A549 (cell line): ENCODE measurements around the gene RBM26. TPM values are rescaled to one million over a fixed set of nuclear protein-coding genes. Genes with fewer than 3 reads are reported as not detected.

Experiments
- ATAC-seq, 2 experiments: fragments of 200-7000 bp in 1 of 2; fragments of >200 bp in 1 of 2; cut with Nextera tagmentation in 1 of 2; cut with Tn5 transposase in 1 of 2; 3 replicates each; pipeline versions ENCODE4 v1.8.0 to v1.9.1; 2018 to 2020; ENCODE audit warnings: mild to moderate bottlenecking in 1 of 2, moderate library complexity in 1 of 2
- CTCF ChIA-PET: fragments of 300-600 bp; sonication (Branson Sonifier 250); formaldehyde crosslinking; extraction: SDS; loops from one replicate; lab custom pipeline; 2021; ENCODE audit warnings: antibody characterized with exemption, inconsistent platforms; lab: Yijun Ruan, JAX
- POLR2A ChIA-PET: fragments of 350-600 bp; formaldehyde crosslinking; extraction: SDS; loops from one replicate; lab custom pipeline; 2021; ENCODE audit warnings: antibody characterized with exemption, inconsistent platforms; lab: Yijun Ruan, JAX
- DNase-seq, 2 experiments: peaks; one replicate each; pipeline versions ENCODE4 v3.0.0 to v3.0.0-alpha.2; 2011 to 2016; ENCODE audit warnings: low read depth in 1 of 2, low spot score in 1 of 2
- FAIRE-seq: peaks from 2 replicates; lab custom pipeline; 2011; peaks lifted over from hg19 to GRCh38; lab: Jason Lieb, UNC
- H3K27ac ChIP-seq, 2 experiments: fragments of >200 bp; sonication (Bioruptor Twin); formaldehyde crosslinking; 3 replicates each; pipeline ENCODE4 v1.5.1; 2016 to 2017
- H3K4me1 ChIP-seq: fragments of >200 bp; sonication (Bioruptor Twin); formaldehyde crosslinking; 3 replicates; pipeline ENCODE4 v1.6.1; 2016
- H3K4me2 ChIP-seq: fragments of >200 bp; sonication (Bioruptor Twin); formaldehyde crosslinking; 3 replicates; pipeline ENCODE4 v1.6.1; 2016
- H3K4me3 ChIP-seq: fragments of >200 bp; sonication (Bioruptor Twin); formaldehyde crosslinking; 3 replicates; pipeline ENCODE4 v1.5.1; 2016
- H3K9me3 ChIP-seq: fragments of >200 bp; sonication (Bioruptor Twin); formaldehyde crosslinking; 3 replicates; pipeline ENCODE4 v1.6.1; 2016
- CBX2 ChIP-seq: fragments of 200-600 bp; sonication (generic); IDR thresholded peaks from 2 replicates; pipeline ENCODE4 v1.6.1; 2016; ENCODE audit warnings: low read depth, mild to moderate bottlenecking, borderline replicate concordance
- CBX8 ChIP-seq: fragments of 200-600 bp; sonication (generic); IDR thresholded peaks from 2 replicates; pipeline ENCODE4 v1.6.1; 2016
- CHD4 ChIP-seq: fragments of 200-600 bp; sonication (generic); IDR thresholded peaks from 2 replicates; pipeline ENCODE4 v1.6.1; 2016; ENCODE audit warnings: antibody characterized with exemption, mild to moderate bottlenecking, borderline replicate concordance
- E2F6 ChIP-seq: IDR thresholded peaks from 2 replicates; pipeline ENCODE4 v1.6.1; 2012; ENCODE audit warnings: low read depth, borderline replicate concordance
- EHF ChIP-seq: fragments of 250-450 bp; sonication (Bioruptor Pico); IDR thresholded peaks from 2 replicates; pipeline ENCODE4 v1.5.0; 2020; ENCODE audit warnings: mild to moderate bottlenecking
- ELK1 ChIP-seq: fragments of 150-350 bp; IDR thresholded peaks from 2 replicates; pipeline ENCODE4 v1.6.1; 2014; ENCODE audit warnings: low read depth, mild to moderate bottlenecking, low read length
- EP300 ChIP-seq, 2 experiments: fragments of >200 bp; sonication (Bioruptor Twin); formaldehyde crosslinking; IDR thresholded peaks; 2 replicates in 1 of 2; 3 replicates in 1 of 2; pipeline ENCODE4 v1.6.1; 2016 to 2017
- FOXS1 ChIP-seq: fragments of 250-450 bp; sonication (Bioruptor Pico); IDR thresholded peaks from 2 replicates; pipeline ENCODE4 v1.5.0; 2020; ENCODE audit warnings: mild to moderate bottlenecking, moderate library complexity
- GATA3 ChIP-seq: IDR thresholded peaks from 2 replicates; pipeline ENCODE4 v1.6.1; 2012; ENCODE audit warnings: borderline replicate concordance
- HDAC2 ChIP-seq: fragments of 200-600 bp; sonication (generic); IDR thresholded peaks from 2 replicates; pipeline ENCODE4 v1.6.1; 2016
- HEYL ChIP-seq: fragments of 250-450 bp; sonication (Bioruptor Pico); IDR thresholded peaks from 2 replicates; pipeline ENCODE4 v1.8.0; 2021; ENCODE audit warnings: mild to moderate bottlenecking, moderate library complexity
- HMGXB4 ChIP-seq: fragments of 250-450 bp; sonication (Bioruptor Pico); IDR thresholded peaks from 2 replicates; pipeline ENCODE4 v1.5.0; 2021; ENCODE audit warnings: mild to moderate bottlenecking, moderate library complexity, borderline replicate concordance
- HOXB5 ChIP-seq: fragments of 250-450 bp; sonication (Bioruptor Pico); IDR thresholded peaks from 2 replicates; pipeline ENCODE4 v1.5.0; 2020; ENCODE audit warnings: mild to moderate bottlenecking, moderate library complexity
- JUNB ChIP-seq: fragments of >200 bp; sonication (Bioruptor Twin); formaldehyde crosslinking; IDR thresholded peaks from 2 replicates; pipeline ENCODE4 v1.6.1; 2016
- MAX ChIP-seq: IDR thresholded peaks from 2 replicates; pipeline ENCODE4 v1.6.1; 2012
- MYC ChIP-seq: IDR thresholded peaks from 2 replicates; pipeline ENCODE4 v1.6.1; 2012; ENCODE audit warnings: mild to moderate bottlenecking, inconsistent platforms, low read length, improper control_type of control experiment, borderline replicate concordance
- PBX3 ChIP-seq: IDR thresholded peaks from 2 replicates; pipeline ENCODE4 v1.6.1; 2012
- PHF8 ChIP-seq: fragments of 200-600 bp; sonication (generic); IDR thresholded peaks from 2 replicates; pipeline ENCODE4 v1.6.1; 2016; ENCODE audit warnings: low read depth, mild to moderate bottlenecking, antibody characterized with exemption, moderate library complexity, borderline replicate concordance
- POLR2A ChIP-seq: IDR thresholded peaks from 2 replicates; pipeline ENCODE4 v1.6.1; 2012; ENCODE audit warnings: mild to moderate bottlenecking, low read length
- POLR2AphosphoS2 ChIP-seq: conservative IDR thresholded peaks from 2 replicates; pipeline ENCODE4 v1.6.1; 2012; ENCODE audit warnings: low read length, improper control_type of control experiment, inconsistent platforms
- RNF2 ChIP-seq: fragments of 200-600 bp; sonication (generic); IDR thresholded peaks from 2 replicates; pipeline ENCODE4 v1.6.1; 2016; ENCODE audit warnings: low read depth, mild to moderate bottlenecking, antibody characterized with exemption, moderate library complexity, borderline replicate concordance
- SREBF2 ChIP-seq: fragments of 450-650 bp; IDR thresholded peaks from 2 replicates; pipeline ENCODE4 v1.6.1; 2014; ENCODE audit warnings: mild to moderate bottlenecking, moderate library complexity
- USF2 ChIP-seq: fragments of 450-650 bp; IDR thresholded peaks from 2 replicates; pipeline ENCODE4 v1.6.1; 2014; ENCODE audit warnings: antibody characterized with exemption
- ZC3H11A ChIP-seq: fragments of 450-650 bp; IDR thresholded peaks from 2 replicates; pipeline ENCODE4 v1.6.1; 2014; ENCODE audit warnings: antibody characterized with exemption, mild to moderate bottlenecking
- ZSCAN20 ChIP-seq: fragments of 250-450 bp; sonication (Bioruptor Pico); IDR thresholded peaks from 2 replicates; pipeline ENCODE4 v1.8.0; 2022; ENCODE audit warnings: mild to moderate bottlenecking, moderate library complexity
- WGBS: methylation state at CpG from one replicate; pipeline ENCODE4 v1.1.6; 2017; ENCODE audit errors: missing lambda C conversion rate; 5-methylcytosine and 5-hydroxymethylcytosine counted together
- polyA plus RNA-seq, 4 experiments: library from polyadenylated mRNA; depleted of rRNA in 3 of 4; stranded (reverse); fragments of >200 nt; fragmentation: RNase III in 1 of 4; extraction: RNeasy Plus Mini Kit Qiagen cat#74134 plus additional on column Dnase treatment in 1 of 4; gene quantifications; 2 replicates in 3 of 4; 3 replicates in 1 of 4; pipeline ENCODE4 v1.2.3, GENCODE V29; 2011 to 2017

RBM26 gene
- polyA plus RNA-seq, 2 of the 4 experiments (the other 2 are of a cell fraction): 29.5 to 29.7 TPM

GRCh38 chr13:79379274-79379673, 26.8 kb downstream of the RBM26 start:
- 95% methylated on average over 5 of the region's 5 CpGs for WGBS
- FAIRE-seq (no peak), ATAC-seq (no peak), DNase-seq (no peak)
- Histone ChIP-seq H3K9me3 (no peaks in the 10 kb centered on the region), H3K27ac (no peak overlapping the region), H3K4me3 (no peak overlapping the region), H3K4me2 (no peak overlapping the region), H3K4me1 (peaks cover 22% of the 10 kb centered on the region; the same call in 2 of the 3 replicates)
- ChIA-PET CTCF (interaction anchor here (0.6 kb wide), 1 partner anchor 8 kb away, joined by 4 read pairs; no protein-coding TSS in a partner anchor), POLR2A (no interaction called here)
- TF ChIP-seq EHF (CRISPR knock-in tag) (no peak), MYC (no peak)

- ChIA-PET POLR2A (no interaction called here), CTCF (no interaction called here)
- WGBS: 90% methylated on average over 3 of the region's 3 CpGs
- Histone ChIP-seq H3K4me3 (no peak overlapping the region), H3K4me1 (peaks cover 13% of the 10 kb centered on the region; the same call in 2 of the 3 replicates), H3K4me2 (no peak overlapping the region), H3K9me3 (no peaks in the 10 kb centered on the region), H3K27ac (no peak overlapping the region)
- FAIRE-seq (no peak), DNase-seq (no peak), ATAC-seq (no peak)
- TF ChIP-seq CBX2 (no peak), RNF2 (no peak), POLR2AphosphoS2 (no peak), PBX3 (no peak), HDAC2 (no peak)
Measured at GRCh38 chr13:79376843-79377242, 29.2 kb downstream of the RBM26 start.

GRCh38 chr13:79374578-79374977, 31.5 kb downstream of the RBM26 start:
- CTCF ChIA-PET: no interaction called here
- no peak overlapping the region for H3K27ac ChIP-seq
- H3K4me2 ChIP-seq: no peak overlapping the region
- no peak for DNase-seq
- 80% methylated on average over 6 of the region's 6 CpGs for WGBS
- no peak for ATAC-seq
- no peak for FAIRE-seq
- TF ChIP-seq JUNB: no peak
- no peak for TF ChIP-seq HOXB5 (CRISPR knock-in tag)
- TF ChIP-seq E2F6: no peak
- TF ChIP-seq SREBF2: no peak
- TF ChIP-seq ZSCAN20 (CRISPR knock-in tag): no peak
- TF ChIP-seq ELK1: no peak
- TF ChIP-seq PHF8: no peak
- TF ChIP-seq HMGXB4 (CRISPR knock-in tag): no peak
- TF ChIP-seq CBX8: no peak
- no peak for TF ChIP-seq GATA3
- TF ChIP-seq ZC3H11A: no peak
- TF ChIP-seq EP300 (IDR thresholded peaks at IDR 0.05): no peak
- TF ChIP-seq CHD4: no peak
- TF ChIP-seq POLR2A: no peak
- TF ChIP-seq MAX: no peak
- no peak for TF ChIP-seq HEYL (CRISPR knock-in tag)
- no peak for TF ChIP-seq USF2
- TF ChIP-seq FOXS1 (CRISPR knock-in tag): no peak
- H3K9me3 ChIP-seq: no peaks in the 10 kb centered on the region
- no peak overlapping the region for H3K4me3 ChIP-seq
- POLR2A ChIA-PET: interaction anchor here (0.9 kb wide), 1 partner anchor 24 kb away, joined by 3 read pairs; no protein-coding TSS in a partner anchor
- no peaks in the 10 kb centered on the region for H3K4me1 ChIP-seq
